ENCODE data around the gene PRPF6.
"Not testable (repeated sequence)": the region's sequence is repeated elsewhere in the genome, so short reads cannot be mapped to it uniquely, and the experiment has no call there.

PRPF6 gene

DNA sequence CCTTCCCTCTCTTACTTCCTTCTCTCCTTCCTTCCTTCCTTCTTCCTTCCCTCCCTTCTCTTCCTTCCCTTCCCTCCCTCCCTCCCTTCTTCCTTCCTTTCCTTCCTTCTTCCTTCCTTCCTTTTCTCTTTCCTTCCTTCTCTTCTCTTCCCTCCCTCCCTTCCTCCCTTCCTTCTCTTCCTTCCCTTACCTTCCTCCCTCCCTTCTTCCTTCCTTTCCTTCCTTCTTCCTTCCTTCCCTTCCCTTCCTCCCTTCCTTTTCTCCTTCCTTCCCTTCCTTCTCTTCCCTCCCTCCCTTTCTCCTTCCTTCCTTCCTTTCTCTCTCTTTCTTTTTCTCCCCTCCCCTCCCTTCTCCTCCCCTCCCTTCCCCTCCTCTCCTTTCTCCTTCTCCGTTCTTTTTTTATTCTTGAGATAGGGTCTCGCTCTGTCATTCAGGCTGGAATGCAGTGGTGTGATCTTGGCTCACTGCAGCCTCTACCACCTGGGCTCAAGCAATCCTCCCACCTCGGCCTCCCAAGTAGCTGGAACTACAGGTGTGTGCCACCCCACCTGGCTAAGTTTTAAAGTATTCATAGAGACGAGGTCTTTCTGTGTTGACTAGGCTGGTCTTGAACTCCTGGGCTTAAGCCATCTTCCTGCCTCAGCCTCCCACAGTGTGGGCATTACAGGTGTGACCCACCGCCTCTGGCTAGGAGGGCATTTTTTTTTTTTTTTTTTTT is 10.1 kb upstream of the PRPF6 start:
- 90 to 100% methylated on average over 3 of the region's 5 CpGs for WGBS, 2 experiments (ENCODE audit: insufficient coverage in 2 of 2)
- H3K27ac ChIP-seq (ENCODE audit: low read depth, low read length, severe bottlenecking), result no peak overlapping the region
- H3K4me1 ChIP-seq (ENCODE audit: control insufficient read depth, insufficient read depth, low read length, poor library complexity, severe bottlenecking), result peaks cover 4% of the 10 kb centered on the region
- H3K36me3 ChIP-seq (ENCODE audit: control insufficient read depth, insufficient read depth, low read length), result peaks cover 24% of the 10 kb centered on the region
- no peak overlapping the region for H3K4me3 ChIP-seq (ENCODE audit: extremely low read depth, insufficient read depth, low read length, poor library complexity, severe bottlenecking)
- H3K9me3 ChIP-seq (ENCODE audit: control insufficient read depth, low read length), result no peaks in the 10 kb centered on the region

DNA sequence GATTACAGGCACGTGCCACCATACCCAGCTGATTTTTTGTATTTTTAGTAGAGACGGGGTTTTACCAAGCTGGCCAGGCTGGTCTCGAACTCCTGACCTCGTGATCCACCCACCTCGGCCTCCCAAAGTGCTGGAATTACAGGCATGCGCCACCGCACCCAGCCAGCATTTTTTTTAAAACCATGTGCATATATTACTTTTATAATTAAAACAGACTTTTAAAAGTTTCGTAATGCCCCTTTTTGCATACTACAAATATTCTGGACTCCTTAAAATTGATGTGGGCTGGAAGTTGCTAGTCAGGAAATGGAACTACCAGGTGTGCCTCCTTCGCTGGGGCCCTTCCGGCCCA is 9.0 kb upstream of the PRPF6 start:
- WGBS, 2 experiments (ENCODE audit: insufficient coverage in 2 of 2), result 86 to 96% methylated on average over 6 of the region's 10 CpGs
- H3K27ac ChIP-seq (ENCODE audit: low read depth, low read length, severe bottlenecking); H3K4me1 ChIP-seq (ENCODE audit: control insufficient read depth, insufficient read depth, low read length, poor library complexity, severe bottlenecking); H3K4me3 ChIP-seq (ENCODE audit: extremely low read depth, insufficient read depth, low read length, poor library complexity, severe bottlenecking); H3K9me3 ChIP-seq (ENCODE audit: control insufficient read depth, low read length): not testable (repeated sequence)
- peaks cover 13% of the 10 kb centered on the region for H3K36me3 ChIP-seq (ENCODE audit: control insufficient read depth, insufficient read depth, low read length)

DNA sequence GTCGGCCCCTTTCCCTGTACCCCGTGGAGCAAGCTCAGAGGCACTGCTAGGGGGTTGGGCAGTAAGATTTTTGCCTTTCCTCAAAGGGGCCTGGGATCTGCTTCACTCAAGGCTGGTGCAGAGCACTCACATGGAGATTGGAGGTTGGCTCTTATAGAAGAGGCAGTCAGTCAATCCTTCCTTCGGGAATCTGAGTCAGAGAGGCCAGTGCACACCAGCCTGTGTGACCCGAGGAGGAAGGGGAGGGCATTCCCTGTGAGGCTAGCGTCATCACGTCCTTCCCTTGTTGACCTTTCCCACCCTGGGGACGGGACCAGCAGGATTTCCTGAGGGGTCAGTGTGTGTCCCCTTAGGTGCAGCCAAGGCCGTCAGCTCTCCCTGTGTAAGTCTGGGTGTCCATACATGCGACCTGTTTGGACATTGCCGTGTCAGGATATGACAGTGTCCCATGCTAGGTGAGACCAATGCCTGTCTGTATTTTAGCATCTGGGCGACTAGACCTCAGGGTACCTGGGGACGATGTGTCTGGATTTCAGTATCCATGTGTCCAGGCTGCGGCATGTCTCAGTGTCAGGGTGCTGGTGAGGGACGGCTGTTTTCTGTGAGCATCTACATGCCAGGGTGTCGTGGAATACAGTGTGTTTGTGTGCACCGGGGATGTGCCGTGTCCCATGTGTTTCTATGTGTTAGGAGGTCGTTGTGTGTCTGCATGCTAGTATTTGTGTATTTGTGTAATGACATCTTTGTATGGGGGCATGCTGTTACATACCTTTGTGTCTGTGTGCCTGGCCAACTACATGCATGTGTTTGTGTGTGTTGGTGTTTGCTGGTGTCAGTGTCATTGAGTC is 8.4 kb upstream of the PRPF6 start:
- Histone ChIP-seq H3K4me1 (ENCODE audit: control insufficient read depth, insufficient read depth, low read length, poor library complexity, severe bottlenecking) (peaks cover 4% of the 10 kb centered on the region), H3K9me3 (ENCODE audit: control insufficient read depth, low read length) (no peaks in the 10 kb centered on the region), H3K4me3 (ENCODE audit: extremely low read depth, insufficient read depth, low read length, poor library complexity, severe bottlenecking) (no peak overlapping the region), H3K27ac (ENCODE audit: low read depth, low read length, severe bottlenecking) (no peak overlapping the region), H3K36me3 (ENCODE audit: control insufficient read depth, insufficient read depth, low read length) (peaks cover 9% of the 10 kb centered on the region)
- 88 to 89% methylated on average over 15 to 17 of the region's 18 CpGs for WGBS, 2 experiments (ENCODE audit: insufficient coverage in 2 of 2)

DNA sequence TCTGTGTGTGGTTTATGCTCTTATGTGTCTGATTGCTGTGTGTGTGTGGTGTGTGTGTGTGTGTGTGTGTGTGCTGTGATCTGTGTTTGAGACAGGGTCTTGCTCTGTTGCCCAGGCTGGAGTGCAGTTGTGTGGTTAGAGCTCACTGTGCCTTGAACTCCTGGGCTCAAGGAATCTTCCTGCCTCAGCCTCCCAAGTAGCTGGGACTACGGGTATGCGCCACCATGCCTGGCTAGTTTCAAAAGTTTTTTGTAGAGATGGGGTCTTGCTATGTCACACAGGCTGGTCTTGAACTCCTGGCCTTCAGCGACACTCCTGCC is 7.8 kb upstream of the PRPF6 start:
- Histone ChIP-seq H3K36me3 (ENCODE audit: control insufficient read depth, insufficient read depth, low read length) (peaks cover 3% of the 10 kb centered on the region), H3K27ac (ENCODE audit: low read depth, low read length, severe bottlenecking) (no peak overlapping the region), H3K4me1 (ENCODE audit: control insufficient read depth, insufficient read depth, low read length, poor library complexity, severe bottlenecking) (peaks cover 7% of the 10 kb centered on the region), H3K4me3 (ENCODE audit: extremely low read depth, insufficient read depth, low read length, poor library complexity, severe bottlenecking) (no peak overlapping the region), H3K9me3 (ENCODE audit: control insufficient read depth, low read length) (no peaks in the 10 kb centered on the region)
- WGBS, 2 experiments (ENCODE audit: insufficient coverage in 2 of 2), result 95 to 100% methylated on average over 2 to 3 of the region's 3 CpGs

DNA sequence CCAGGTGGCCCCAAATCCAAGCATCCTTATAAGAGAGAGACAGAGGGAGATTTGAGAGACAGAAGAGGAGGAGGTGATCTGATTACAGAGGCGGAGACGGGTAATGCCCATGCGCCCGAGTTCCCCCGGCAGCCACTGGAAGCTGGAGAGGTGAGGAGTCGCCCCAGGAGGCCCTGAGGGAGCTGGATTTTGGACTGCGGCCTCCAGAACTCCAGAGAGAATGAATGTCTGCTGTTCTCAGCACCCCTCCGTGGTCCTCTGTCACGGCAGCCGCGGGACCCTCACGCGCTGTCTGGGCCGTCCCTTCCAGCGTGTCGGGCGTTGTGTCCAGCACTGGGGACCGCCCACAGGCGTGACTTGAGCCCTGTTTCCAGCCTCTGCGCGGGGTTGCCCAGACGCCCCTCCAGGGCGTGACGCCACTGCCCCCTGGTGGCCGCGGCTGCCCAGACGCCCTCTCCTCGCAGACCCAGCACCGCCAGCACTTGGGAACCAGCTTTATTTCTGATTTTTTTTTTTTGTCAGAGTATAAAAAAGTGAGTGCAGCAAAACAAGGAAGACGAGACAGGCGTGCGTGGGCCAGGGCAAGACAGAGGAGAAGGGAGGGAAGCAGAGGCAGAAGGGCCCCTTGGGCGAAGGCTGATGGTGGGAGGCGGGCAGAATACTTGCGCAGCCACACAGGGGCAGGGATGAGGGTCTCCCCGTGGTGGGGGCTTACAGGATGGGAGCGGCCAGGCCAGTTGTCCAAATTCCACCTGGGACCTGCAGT is 7.1 kb upstream of the PRPF6 start:
- no peaks in the 10 kb centered on the region for H3K36me3 ChIP-seq (ENCODE audit: control insufficient read depth, insufficient read depth, low read length)
- peaks cover 11% of the 10 kb centered on the region for H3K4me1 ChIP-seq (ENCODE audit: control insufficient read depth, insufficient read depth, low read length, poor library complexity, severe bottlenecking)
- no peak overlapping the region for H3K27ac ChIP-seq (ENCODE audit: low read depth, low read length, severe bottlenecking)
- 17 to 18% methylated on average over 28 to 32 of the region's 37 CpGs for WGBS, 2 experiments (ENCODE audit: insufficient coverage in 2 of 2)
- no peak overlapping the region for H3K4me3 ChIP-seq (ENCODE audit: extremely low read depth, insufficient read depth, low read length, poor library complexity, severe bottlenecking)
- no peaks in the 10 kb centered on the region for H3K9me3 ChIP-seq (ENCODE audit: control insufficient read depth, low read length)

DNA sequence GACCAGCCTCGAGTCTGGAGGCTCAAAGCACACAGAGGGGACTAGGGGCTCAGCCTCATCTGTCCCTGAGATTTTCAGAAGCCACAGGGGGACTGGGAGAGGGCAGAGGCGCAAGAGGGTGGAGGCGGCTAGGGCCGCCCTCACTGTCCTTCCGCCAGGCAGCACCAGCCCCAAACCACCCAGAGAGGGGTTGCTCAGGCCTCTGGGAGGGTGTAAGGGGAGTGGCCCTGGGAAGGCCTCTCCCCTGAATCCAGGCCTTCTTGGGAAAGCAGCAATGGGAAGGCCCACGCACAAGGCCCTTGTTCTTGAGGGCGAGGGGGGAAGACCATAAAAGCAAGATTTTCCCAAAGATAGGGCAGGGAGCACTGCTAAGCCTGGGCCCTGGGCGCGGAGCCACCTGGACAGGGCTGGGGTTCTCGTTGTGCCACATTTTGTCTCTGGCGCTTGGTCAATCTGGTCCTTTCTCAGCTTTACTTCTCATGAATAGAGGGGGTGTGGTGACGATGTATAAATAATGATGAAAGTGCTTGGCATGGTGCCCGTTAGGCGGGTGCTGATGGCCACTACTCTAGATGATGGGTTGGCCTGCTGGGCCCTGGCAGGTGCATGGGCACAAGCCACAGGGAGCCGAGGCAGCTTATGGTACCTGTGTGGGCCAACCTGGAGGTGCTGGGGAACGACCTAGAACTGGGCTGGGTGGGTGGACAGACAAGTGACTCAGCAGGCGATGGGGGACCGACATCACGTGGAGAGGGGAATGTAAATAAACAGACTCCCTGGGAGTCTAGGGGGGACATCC is 6.3 kb upstream of the PRPF6 start:
- H3K27ac ChIP-seq (ENCODE audit: low read depth, low read length, severe bottlenecking), result no peak overlapping the region
- H3K9me3 ChIP-seq (ENCODE audit: control insufficient read depth, low read length), result no peaks in the 10 kb centered on the region
- H3K36me3 ChIP-seq (ENCODE audit: control insufficient read depth, insufficient read depth, low read length), result no peaks in the 10 kb centered on the region
- H3K4me1 ChIP-seq (ENCODE audit: control insufficient read depth, insufficient read depth, low read length, poor library complexity, severe bottlenecking), result peaks cover 8% of the 10 kb centered on the region
- 79 to 84% methylated on average over 12 to 16 of the region's 19 CpGs for WGBS, 2 experiments (ENCODE audit: insufficient coverage in 2 of 2)
- no peak overlapping the region for H3K4me3 ChIP-seq (ENCODE audit: extremely low read depth, insufficient read depth, low read length, poor library complexity, severe bottlenecking)

DNA sequence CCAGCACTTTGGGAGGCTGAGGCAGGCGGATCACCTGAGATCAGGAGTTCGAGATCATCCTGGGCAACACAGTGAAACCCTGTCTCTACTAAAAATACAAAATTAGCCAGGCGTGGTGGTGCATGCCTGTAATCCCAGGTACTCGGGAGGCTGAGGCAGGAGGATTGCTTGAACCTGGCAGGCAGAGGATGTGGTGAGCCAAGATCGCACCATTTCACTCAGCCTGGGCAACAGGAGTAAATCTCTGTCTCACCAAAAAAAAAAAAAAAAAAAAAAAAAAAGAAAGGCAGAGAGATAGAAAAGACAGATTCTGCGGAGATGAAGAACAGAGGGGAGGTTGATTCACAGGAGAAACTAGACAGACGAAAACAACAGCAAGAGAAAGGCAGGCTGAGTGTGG is 4.4 kb upstream of the PRPF6 start:
- H3K4me1 ChIP-seq (ENCODE audit: control insufficient read depth, insufficient read depth, low read length, poor library complexity, severe bottlenecking); H3K36me3 ChIP-seq (ENCODE audit: control insufficient read depth, insufficient read depth, low read length); H3K27ac ChIP-seq (ENCODE audit: low read depth, low read length, severe bottlenecking); H3K9me3 ChIP-seq (ENCODE audit: control insufficient read depth, low read length); H3K4me3 ChIP-seq (ENCODE audit: extremely low read depth, insufficient read depth, low read length, poor library complexity, severe bottlenecking): not testable (repeated sequence)
- 70 to 94% methylated on average over 3 to 6 of the region's 7 CpGs for WGBS, 2 experiments (ENCODE audit: insufficient coverage in 2 of 2)

DNA sequence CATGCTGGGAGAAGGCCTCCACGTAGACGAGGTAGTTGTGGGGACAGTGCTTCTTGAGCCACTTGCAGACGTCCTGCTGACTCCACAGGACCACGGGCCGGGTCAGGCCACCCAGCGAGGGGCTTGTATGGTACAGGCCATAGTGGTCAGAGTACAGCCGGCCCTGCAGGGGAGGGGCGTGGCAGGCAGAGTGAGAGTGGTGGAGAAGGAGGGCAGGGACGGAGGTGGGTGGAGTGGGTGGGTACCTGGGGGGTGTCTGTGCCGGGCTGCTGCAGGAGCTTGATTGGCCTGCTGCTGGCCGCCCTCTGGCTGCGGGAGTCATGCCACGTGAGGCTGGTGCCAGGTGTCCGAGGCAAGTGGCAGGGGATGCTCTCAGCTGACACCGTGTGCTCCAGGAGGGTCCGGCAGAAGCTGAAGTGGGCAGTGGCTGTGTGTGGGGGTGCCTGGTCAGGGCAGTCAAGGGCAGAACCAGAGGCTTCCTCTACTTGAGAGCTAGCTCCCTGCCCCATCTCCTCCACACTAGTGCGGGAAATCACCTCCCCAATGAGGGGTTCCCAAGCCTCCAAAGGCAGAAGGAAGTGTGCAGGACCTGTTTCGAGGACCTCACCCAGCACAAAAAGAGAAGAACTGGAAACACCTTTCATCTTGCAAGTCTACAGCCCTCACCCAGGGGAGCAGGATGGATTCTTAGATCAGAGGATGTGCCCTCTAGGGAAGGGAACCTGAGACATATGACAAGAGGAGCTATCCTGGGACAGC is 3.8 kb upstream of the PRPF6 start:
- Histone ChIP-seq H3K4me1 (ENCODE audit: control insufficient read depth, insufficient read depth, low read length, poor library complexity, severe bottlenecking) (peaks cover 13% of the 10 kb centered on the region), H3K36me3 (ENCODE audit: control insufficient read depth, insufficient read depth, low read length) (no peaks in the 10 kb centered on the region), H3K9me3 (ENCODE audit: control insufficient read depth, low read length) (no peaks in the 10 kb centered on the region), H3K4me3 (ENCODE audit: extremely low read depth, insufficient read depth, low read length, poor library complexity, severe bottlenecking) (no peak overlapping the region), H3K27ac (ENCODE audit: low read depth, low read length, severe bottlenecking) (peak overlapping the region; percentile 23)
- 87 to 91% methylated on average over 14 to 16 of the region's 18 CpGs for WGBS, 2 experiments (ENCODE audit: insufficient coverage in 2 of 2)

DNA sequence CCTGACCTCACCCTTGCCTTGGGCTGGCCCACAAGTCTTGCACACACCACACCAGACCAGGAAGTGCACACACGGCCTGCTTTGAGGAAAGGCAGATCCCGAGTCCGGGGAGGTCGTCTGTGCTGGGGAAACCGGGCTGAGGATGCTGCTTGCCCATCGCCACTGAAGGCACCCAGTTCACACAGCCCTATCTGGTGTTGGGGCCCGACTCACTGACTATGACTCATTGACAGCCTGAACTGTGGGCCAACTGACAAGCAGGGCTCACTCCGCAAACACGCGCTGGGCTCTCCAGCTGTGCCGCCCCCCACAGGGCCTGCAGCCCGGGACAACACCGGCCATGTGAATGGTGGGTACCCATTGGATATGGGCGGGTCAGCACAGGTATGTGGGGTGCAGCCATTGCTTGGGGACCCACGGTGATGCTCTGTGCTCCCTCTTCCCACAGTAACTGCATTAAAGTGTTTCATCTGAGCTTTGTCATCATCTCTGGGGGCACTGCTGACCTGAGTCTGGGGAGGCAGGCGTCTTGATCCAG is 3.1 kb upstream of the PRPF6 start:
- Histone ChIP-seq H3K36me3 (ENCODE audit: control insufficient read depth, insufficient read depth, low read length) (no peaks in the 10 kb centered on the region), H3K27ac (ENCODE audit: low read depth, low read length, severe bottlenecking) (peak overlapping the region; percentile 23), H3K4me1 (ENCODE audit: control insufficient read depth, insufficient read depth, low read length, poor library complexity, severe bottlenecking) (peaks cover 13% of the 10 kb centered on the region), H3K9me3 (ENCODE audit: control insufficient read depth, low read length) (no peaks in the 10 kb centered on the region), H3K4me3 (ENCODE audit: extremely low read depth, insufficient read depth, low read length, poor library complexity, severe bottlenecking) (no peak overlapping the region)
- WGBS, 2 experiments (ENCODE audit: insufficient coverage in 2 of 2), result 71 to 72% methylated on average over 10 to 16 of the region's 16 CpGs

Measured in mesodermal cell (in vitro differentiated cells).